H1 (cell line): Measurements from ENCODE around the gene SLC7A10.
"Not testable (repeated sequence)": the region's sequence is repeated elsewhere in the genome, so short reads cannot be mapped to it uniquely, and the experiment has no call there.

Experiments
- BRCA1 ChIP-seq: IDR thresholded peaks from 2 replicates; pipeline ENCODE4 v1.6.1; 2012; ENCODE audit warnings: low read depth, low read length, improper control_type of control experiment
- CBX5 ChIP-seq: fragments of 300-800, 300-1000 bp; sonication (generic); IDR thresholded peaks from 2 replicates; pipeline ENCODE4 v1.7.1; 2016; ENCODE audit warnings: antibody characterized with exemption, low read length, low read depth
- CTCF ChIP-seq, 3 experiments: IDR thresholded peaks; 1 replicate in 2 of 3; 2 replicates in 1 of 3; pipeline versions ENCODE4 v1.5.1 to v1.6.1; 2011; ENCODE audit warnings: low read length in 3 of 3, mild to moderate bottlenecking in 3 of 3, inconsistent platforms in 2 of 3, low read depth in 1 of 3, moderate library complexity in 1 of 3; ENCODE audit not compliant: insufficient read depth in 1 of 3; ENCODE audit errors: control extremely low read depth in 1 of 3
- EP300 ChIP-seq, 2 experiments: IDR thresholded peaks; 1 replicate in 1 of 2; 2 replicates in 1 of 2; pipeline ENCODE4 v1.6.1; 2011 to 2012; ENCODE audit warnings: low read depth in 2 of 2, low read length in 2 of 2, mild to moderate bottlenecking in 2 of 2, borderline replicate concordance in 1 of 2, inconsistent platforms in 1 of 2, moderate library complexity in 1 of 2
- EZH2 ChIP-seq: fragments of 200-600 bp; sonication (generic); IDR thresholded peaks from 2 replicates; pipeline ENCODE4 v1.7.1; 2012; ENCODE audit warnings: low read depth, mild to moderate bottlenecking, moderate library complexity, low read length, inconsistent platforms; ENCODE audit not compliant: severe bottlenecking
- KDM1A ChIP-seq: fragments of 200-600, 300-600 bp; sonication (generic); IDR thresholded peaks from 2 replicates; pipeline ENCODE4 v1.7.1; 2016; ENCODE audit warnings: mild to moderate bottlenecking, low read length, borderline replicate concordance
- NANOG ChIP-seq: IDR thresholded peaks from 2 replicates; pipeline ENCODE4 v1.6.1; 2011; ENCODE audit warnings: low read length, low read depth, mild to moderate bottlenecking, inconsistent platforms; ENCODE audit not compliant: insufficient read depth, poor library complexity, severe bottlenecking
- POU5F1 ChIP-seq: IDR thresholded peaks from 2 replicates; pipeline ENCODE4 v1.6.1; 2011; ENCODE audit warnings: low read depth, mild to moderate bottlenecking, low read length, moderate library complexity
- TAF7 ChIP-seq: optimal IDR thresholded peaks from 2 replicates; pipeline ENCODE3; 2011; ENCODE audit warnings: low read depth, mild to moderate bottlenecking, inconsistent platforms, low read length, moderate library complexity, borderline replicate concordance
- TBP ChIP-seq: IDR thresholded peaks from 2 replicates; pipeline ENCODE4 v1.6.1; 2011; ENCODE audit warnings: low read depth, low read length, improper control_type of control experiment
- YY1 ChIP-seq: IDR thresholded peaks from 2 replicates; pipeline ENCODE4 v1.6.1; 2011; ENCODE audit warnings: low read depth, mild to moderate bottlenecking, low read length

- TF ChIP-seq CTCF (IDR thresholded peaks at IDR 0.05; ENCODE audit: control extremely low read depth in 1 of 3, insufficient read depth in 1 of 3, low read depth in 1 of 3, low read length in 3 of 3); YY1; CBX5; EZH2; TBP; POU5F1; EP300 (IDR thresholded peaks at IDR 0.05; ENCODE audit: borderline replicate concordance in 1 of 2, low read depth in 2 of 2, low read length in 2 of 2); TAF7; KDM1A; BRCA1; NANOG: not testable (repeated sequence)
Measured at GRCh38 chr19:33191092-33191491, 34.6 kb downstream of the SLC7A10 start.
